WTC11 (cell line): ENCODE results near the gene FANCM. TPM values are rescaled to one million over a fixed set of nuclear protein-coding genes. Genes with fewer than 3 reads are reported as not detected.

ENCODE experiments used
- ATAC-seq: fragments of 200-7000 bp; cut with Tn5 transposase; 2 replicates; pipeline ENCODE4 v1.10.0; 2021; ENCODE audit warnings: mild to moderate bottlenecking, moderate library complexity
- CTCF ChIA-PET: fragments of 300-600 bp; sonication (Branson Sonifier 250); formaldehyde crosslinking; loops from one replicate; lab custom pipeline; 2021; ENCODE audit warnings: antibody characterized with exemption; lab: Charles Lee
- POLR2A ChIA-PET: fragments of 350-600 bp; sonication (Branson Sonifier 250); formaldehyde crosslinking; loops from one replicate; lab custom pipeline; 2021; ENCODE audit warnings: antibody characterized with exemption; lab: Charles Lee
- DNase-seq: peaks from one replicate; pipeline ENCODE4 v3.0.0; 2021; ENCODE audit warnings: low spot score
- H3K27ac Mint-ChIP-seq: 2 replicates; pipeline ENCODE4 v1.8.0; 2021; ENCODE audit warnings: mixed read lengths
- H3K27me3 Mint-ChIP-seq: 2 replicates; pipeline ENCODE4 v1.8.0; 2021; ENCODE audit warnings: low read depth, mild to moderate bottlenecking, moderate library complexity, mixed read lengths
- H3K36me3 Mint-ChIP-seq: 2 replicates; pipeline ENCODE4 v1.8.0; 2021; ENCODE audit warnings: mixed read lengths
- H3K4me1 Mint-ChIP-seq: 2 replicates; pipeline ENCODE4 v1.8.0; 2022; ENCODE audit warnings: mixed read lengths
- H3K4me3 Mint-ChIP-seq: 2 replicates; pipeline ENCODE4 v1.8.0; 2021; ENCODE audit warnings: mild to moderate bottlenecking, moderate library complexity, mixed read lengths
- H3K9me3 Mint-ChIP-seq: 2 replicates; pipeline ENCODE4 v1.8.0; 2021; ENCODE audit warnings: mixed read lengths
- AR ChIP-seq: fragments of 250-450 bp; sonication (Bioruptor Pico); IDR thresholded peaks from 2 replicates; pipeline ENCODE4 v1.9.0; 2021; ENCODE audit warnings: mild to moderate bottlenecking
- CBFB ChIP-seq: sonication (generic); formaldehyde crosslinking; IDR thresholded peaks from 2 replicates; pipeline ENCODE4 v1.8.1; 2022; ENCODE audit warnings: mild to moderate bottlenecking, low read depth, missing genetic modification reagents
- E2F1 ChIP-seq: sonication (generic); formaldehyde crosslinking; IDR thresholded peaks from 2 replicates; pipeline ENCODE4 v1.8.0; 2022; ENCODE audit warnings: mild to moderate bottlenecking, missing genetic modification reagents
- E2F5 ChIP-seq: sonication (generic); formaldehyde crosslinking; IDR thresholded peaks from 2 replicates; pipeline ENCODE4 v1.8.1; 2022; ENCODE audit warnings: mild to moderate bottlenecking, moderate library complexity, missing genetic modification reagents
- ELF4 ChIP-seq: sonication (generic); formaldehyde crosslinking; IDR thresholded peaks from 2 replicates; pipeline ENCODE4 v1.8.1; 2022; ENCODE audit warnings: low read depth, mild to moderate bottlenecking, moderate library complexity, missing genetic modification reagents
- FOXK1 ChIP-seq: sonication (generic); formaldehyde crosslinking; IDR thresholded peaks from 2 replicates; pipeline ENCODE4 v1.8.0; 2022; ENCODE audit warnings: mild to moderate bottlenecking, moderate library complexity, missing genetic modification reagents
- HMGA2 ChIP-seq: fragments of 250-450 bp; sonication (Bioruptor Pico); IDR thresholded peaks from 2 replicates; pipeline ENCODE4 v1.4.0; 2021; ENCODE audit warnings: mild to moderate bottlenecking, moderate library complexity
- MXD4 ChIP-seq: fragments of 250-450 bp; sonication (Bioruptor Pico); IDR thresholded peaks from 2 replicates; pipeline ENCODE4 v1.8.0; 2021; ENCODE audit warnings: mild to moderate bottlenecking, moderate library complexity, borderline replicate concordance
- NFYB ChIP-seq: sonication (generic); formaldehyde crosslinking; conservative IDR thresholded peaks from 2 replicates; pipeline ENCODE4 v1.8.0; 2022; ENCODE audit warnings: low read depth, missing genetic modification reagents
- PRRX2 ChIP-seq: fragments of 250-450 bp; sonication (Bioruptor Pico); IDR thresholded peaks from 2 replicates; pipeline ENCODE4 v1.8.0; 2021; ENCODE audit warnings: mild to moderate bottlenecking
- SP1 ChIP-seq: sonication (generic); formaldehyde crosslinking; conservative IDR thresholded peaks from 2 replicates; pipeline ENCODE4 v1.8.1; 2022; ENCODE audit warnings: missing genetic modification reagents
- USF1 ChIP-seq: sonication (generic); formaldehyde crosslinking; IDR thresholded peaks from 2 replicates; pipeline ENCODE4 v1.8.0; 2022; ENCODE audit warnings: mild to moderate bottlenecking, missing genetic modification reagents
- ZMAT4 ChIP-seq: fragments of 250-450 bp; sonication (Bioruptor Pico); IDR thresholded peaks from 2 replicates; pipeline ENCODE4 v1.9.0; 2021; ENCODE audit warnings: mild to moderate bottlenecking
- ZNF219 ChIP-seq: sonication (generic); formaldehyde crosslinking; IDR thresholded peaks from 2 replicates; pipeline ENCODE4 v1.8.0; 2023; ENCODE audit warnings: missing genetic modification reagents, mild to moderate bottlenecking, borderline replicate concordance
- ZNF416 ChIP-seq: fragments of 250-450 bp; sonication (Bioruptor Pico); IDR thresholded peaks from 2 replicates; pipeline ENCODE4 v1.9.0; 2021; ENCODE audit warnings: mild to moderate bottlenecking, inconsistent platforms
- total RNA-seq: library from RNA; stranded (reverse); gene quantifications from 3 replicates; pipeline ENCODE4 v1.2.3, GENCODE V29; 2021
- TF ChIP-seq, protein P1 (sequence below): sonication (generic); formaldehyde crosslinking; IDR thresholded peaks from 2 replicates; pipeline ENCODE4 v1.8.1; 2022; ENCODE audit warnings: missing genetic modification reagents, borderline replicate concordance
- TF ChIP-seq, protein P2 (sequence below): sonication (generic); formaldehyde crosslinking; IDR thresholded peaks from 2 replicates; pipeline ENCODE4 v1.8.1; 2023; ENCODE audit warnings: mild to moderate bottlenecking, missing genetic modification reagents, borderline replicate concordance
- TF ChIP-seq, protein P3 (sequence below): sonication (generic); formaldehyde crosslinking; IDR thresholded peaks from 2 replicates; pipeline ENCODE4 v1.8.1; 2023; ENCODE audit warnings: mild to moderate bottlenecking, missing genetic modification reagents, moderate library complexity
- TF ChIP-seq, protein P4 (sequence below): sonication (generic); formaldehyde crosslinking; IDR thresholded peaks from 2 replicates; pipeline ENCODE4 v1.8.0; 2023; ENCODE audit warnings: missing genetic modification reagents, mild to moderate bottlenecking, borderline replicate concordance

FANCM gene
- total RNA-seq, 1 experiment from 2014 or later = 12.9 TPM

DNA sequence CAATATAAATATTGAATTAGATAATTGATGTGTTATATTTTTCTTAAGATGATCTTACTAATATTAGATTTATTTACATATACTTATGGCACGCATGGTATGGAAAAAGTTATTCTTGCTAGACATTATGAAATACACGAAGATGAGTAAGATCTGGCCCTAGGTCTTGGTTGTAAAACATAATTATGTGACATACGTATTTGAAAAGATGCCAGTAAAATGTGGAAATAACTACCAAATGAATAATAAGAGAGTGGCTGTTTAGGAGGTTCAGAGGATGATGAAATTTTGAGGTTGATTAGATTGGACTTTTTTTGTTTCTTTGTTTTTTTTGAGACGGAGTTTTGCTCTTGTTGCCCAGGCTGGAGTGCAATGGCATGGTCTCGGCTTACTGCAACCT, 41.3 kb downstream of the FANCM start:
- Mint-ChIP-seq H3K27me3 (no peaks in the 10 kb centered on the region), H3K4me1 (0 out of 2 replicates have a peak, but pooled peaks cover 2% of the 10 kb centered on the region), H3K9me3 (no peaks in the 10 kb centered on the region), H3K36me3 (no peaks in the 10 kb centered on the region; the same call in 1 of the 2 replicates), H3K27ac (no peak overlapping the region), H3K4me3 (no peak overlapping the region)
- DNase-seq = no peak
- TF ChIP-seq, protein P1, sequence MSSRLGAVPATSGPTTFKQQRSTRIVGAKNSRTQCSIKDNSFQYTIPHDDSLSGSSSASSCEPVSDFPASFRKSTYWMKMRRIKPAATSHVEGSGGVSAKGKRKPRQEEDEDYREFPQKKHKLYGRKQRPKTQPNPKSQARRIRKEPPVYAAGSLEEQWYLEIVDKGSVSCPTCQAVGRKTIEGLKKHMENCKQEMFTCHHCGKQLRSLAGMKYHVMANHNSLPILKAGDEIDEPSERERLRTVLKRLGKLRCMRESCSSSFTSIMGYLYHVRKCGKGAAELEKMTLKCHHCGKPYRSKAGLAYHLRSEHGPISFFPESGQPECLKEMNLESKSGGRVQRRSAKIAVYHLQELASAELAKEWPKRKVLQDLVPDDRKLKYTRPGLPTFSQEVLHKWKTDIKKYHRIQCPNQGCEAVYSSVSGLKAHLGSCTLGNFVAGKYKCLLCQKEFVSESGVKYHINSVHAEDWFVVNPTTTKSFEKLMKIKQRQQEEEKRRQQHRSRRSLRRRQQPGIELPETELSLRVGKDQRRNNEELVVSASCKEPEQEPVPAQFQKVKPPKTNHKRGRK = no peak
- TF ChIP-seq CBFB (CRISPR knock-in tag) (no peak), ELF4 (CRISPR knock-in tag) (no peak), ZNF219 (no peak), PRRX2 (CRISPR knock-in tag) (no peak), SP1 (no peak), NFYB (CRISPR knock-in tag) (no peak), ZNF416 (CRISPR knock-in tag) (no peak), USF1 (CRISPR knock-in tag) (no peak), MXD4 (CRISPR knock-in tag) (no peak), FOXK1 (no peak)
- TF ChIP-seq, protein P2, sequence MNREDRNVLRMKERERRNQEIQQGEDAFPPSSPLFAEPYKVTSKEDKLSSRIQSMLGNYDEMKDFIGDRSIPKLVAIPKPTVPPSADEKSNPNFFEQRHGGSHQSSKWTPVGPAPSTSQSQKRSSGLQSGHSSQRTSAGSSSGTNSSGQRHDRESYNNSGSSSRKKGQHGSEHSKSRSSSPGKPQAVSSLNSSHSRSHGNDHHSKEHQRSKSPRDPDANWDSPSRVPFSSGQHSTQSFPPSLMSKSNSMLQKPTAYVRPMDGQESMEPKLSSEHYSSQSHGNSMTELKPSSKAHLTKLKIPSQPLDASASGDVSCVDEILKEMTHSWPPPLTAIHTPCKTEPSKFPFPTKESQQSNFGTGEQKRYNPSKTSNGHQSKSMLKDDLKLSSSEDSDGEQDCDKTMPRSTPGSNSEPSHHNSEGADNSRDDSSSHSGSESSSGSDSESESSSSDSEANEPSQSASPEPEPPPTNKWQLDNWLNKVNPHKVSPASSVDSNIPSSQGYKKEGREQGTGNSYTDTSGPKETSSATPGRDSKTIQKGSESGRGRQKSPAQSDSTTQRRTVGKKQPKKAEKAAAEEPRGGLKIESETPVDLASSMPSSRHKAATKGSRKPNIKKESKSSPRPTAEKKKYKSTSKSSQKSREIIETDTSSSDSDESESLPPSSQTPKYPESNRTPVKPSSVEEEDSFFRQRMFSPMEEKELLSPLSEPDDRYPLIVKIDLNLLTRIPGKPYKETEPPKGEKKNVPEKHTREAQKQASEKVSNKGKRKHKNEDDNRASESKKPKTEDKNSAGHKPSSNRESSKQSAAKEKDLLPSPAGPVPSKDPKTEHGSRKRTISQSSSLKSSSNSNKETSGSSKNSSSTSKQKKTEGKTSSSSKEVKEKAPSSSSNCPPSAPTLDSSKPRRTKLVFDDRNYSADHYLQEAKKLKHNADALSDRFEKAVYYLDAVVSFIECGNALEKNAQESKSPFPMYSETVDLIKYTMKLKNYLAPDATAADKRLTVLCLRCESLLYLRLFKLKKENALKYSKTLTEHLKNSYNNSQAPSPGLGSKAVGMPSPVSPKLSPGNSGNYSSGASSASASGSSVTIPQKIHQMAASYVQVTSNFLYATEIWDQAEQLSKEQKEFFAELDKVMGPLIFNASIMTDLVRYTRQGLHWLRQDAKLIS = no peak
- ChIA-PET POLR2A (no interaction called here), CTCF (no interaction called here)
- ATAC-seq = no peak

- ChIA-PET POLR2A (no interaction called here), CTCF (no interaction called here)
- TF ChIP-seq ZMAT4 (no peak), AR (CRISPR knock-in tag) (no peak), E2F5 (no peak), E2F1 (CRISPR knock-in tag) (no peak), HMGA2 (CRISPR knock-in tag) (no peak)
- TF ChIP-seq, protein P3, sequence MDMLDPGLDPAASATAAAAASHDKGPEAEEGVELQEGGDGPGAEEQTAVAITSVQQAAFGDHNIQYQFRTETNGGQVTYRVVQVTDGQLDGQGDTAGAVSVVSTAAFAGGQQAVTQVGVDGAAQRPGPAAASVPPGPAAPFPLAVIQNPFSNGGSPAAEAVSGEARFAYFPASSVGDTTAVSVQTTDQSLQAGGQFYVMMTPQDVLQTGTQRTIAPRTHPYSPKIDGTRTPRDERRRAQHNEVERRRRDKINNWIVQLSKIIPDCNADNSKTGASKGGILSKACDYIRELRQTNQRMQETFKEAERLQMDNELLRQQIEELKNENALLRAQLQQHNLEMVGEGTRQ (CRISPR knock-in tag) = no peak
- TF ChIP-seq, protein P4, sequence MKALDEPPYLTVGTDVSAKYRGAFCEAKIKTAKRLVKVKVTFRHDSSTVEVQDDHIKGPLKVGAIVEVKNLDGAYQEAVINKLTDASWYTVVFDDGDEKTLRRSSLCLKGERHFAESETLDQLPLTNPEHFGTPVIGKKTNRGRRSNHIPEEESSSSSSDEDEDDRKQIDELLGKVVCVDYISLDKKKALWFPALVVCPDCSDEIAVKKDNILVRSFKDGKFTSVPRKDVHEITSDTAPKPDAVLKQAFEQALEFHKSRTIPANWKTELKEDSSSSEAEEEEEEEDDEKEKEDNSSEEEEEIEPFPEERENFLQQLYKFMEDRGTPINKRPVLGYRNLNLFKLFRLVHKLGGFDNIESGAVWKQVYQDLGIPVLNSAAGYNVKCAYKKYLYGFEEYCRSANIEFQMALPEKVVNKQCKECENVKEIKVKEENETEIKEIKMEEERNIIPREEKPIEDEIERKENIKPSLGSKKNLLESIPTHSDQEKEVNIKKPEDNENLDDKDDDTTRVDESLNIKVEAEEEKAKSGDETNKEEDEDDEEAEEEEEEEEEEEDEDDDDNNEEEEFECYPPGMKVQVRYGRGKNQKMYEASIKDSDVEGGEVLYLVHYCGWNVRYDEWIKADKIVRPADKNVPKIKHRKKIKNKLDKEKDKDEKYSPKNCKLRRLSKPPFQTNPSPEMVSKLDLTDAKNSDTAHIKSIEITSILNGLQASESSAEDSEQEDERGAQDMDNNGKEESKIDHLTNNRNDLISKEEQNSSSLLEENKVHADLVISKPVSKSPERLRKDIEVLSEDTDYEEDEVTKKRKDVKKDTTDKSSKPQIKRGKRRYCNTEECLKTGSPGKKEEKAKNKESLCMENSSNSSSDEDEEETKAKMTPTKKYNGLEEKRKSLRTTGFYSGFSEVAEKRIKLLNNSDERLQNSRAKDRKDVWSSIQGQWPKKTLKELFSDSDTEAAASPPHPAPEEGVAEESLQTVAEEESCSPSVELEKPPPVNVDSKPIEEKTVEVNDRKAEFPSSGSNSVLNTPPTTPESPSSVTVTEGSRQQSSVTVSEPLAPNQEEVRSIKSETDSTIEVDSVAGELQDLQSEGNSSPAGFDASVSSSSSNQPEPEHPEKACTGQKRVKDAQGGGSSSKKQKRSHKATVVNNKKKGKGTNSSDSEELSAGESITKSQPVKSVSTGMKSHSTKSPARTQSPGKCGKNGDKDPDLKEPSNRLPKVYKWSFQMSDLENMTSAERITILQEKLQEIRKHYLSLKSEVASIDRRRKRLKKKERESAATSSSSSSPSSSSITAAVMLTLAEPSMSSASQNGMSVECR (CRISPR knock-in tag) = no peak
These were observed 45.6 kb downstream of the FANCM start for GRCh38 chr14:45181329-45181728.

More at GRCh38 chr14:45181329-45181728, 45.6 kb downstream of the FANCM start:
- no peaks in the 10 kb centered on the region for H3K27me3 Mint-ChIP-seq
- no peaks in the 10 kb centered on the region for H3K9me3 Mint-ChIP-seq
- DNase-seq = no peak
- H3K27ac Mint-ChIP-seq = no peak overlapping the region
- 0 out of 2 replicates have a peak, but pooled peaks cover 2% of the 10 kb centered on the region for H3K4me1 Mint-ChIP-seq
- ATAC-seq = no peak
- no peak overlapping the region for H3K4me3 Mint-ChIP-seq
- H3K36me3 Mint-ChIP-seq = no peaks in the 10 kb centered on the region
